H1 (cell line): ENCODE results near the gene DKC1. TPM values are rescaled to one million over a fixed set of nuclear protein-coding genes. Genes with fewer than 3 reads are reported as not detected.

Source experiments
- ASH2L ChIP-seq: fragments of 200-600, 300-600 bp; sonication (generic); IDR thresholded peaks from one replicate; pipeline ENCODE4 v1.7.1; 2017; ENCODE audit warnings: low read length
- BACH1 ChIP-seq: IDR thresholded peaks from 2 replicates; pipeline ENCODE4 v1.6.1; 2012; ENCODE audit warnings: low read length, improper control_type of control experiment
- CBX8 ChIP-seq: fragments of 300-800, 300-1000 bp; sonication (generic); IDR thresholded peaks from 2 replicates; pipeline ENCODE4 v1.7.1; 2016; ENCODE audit warnings: low read depth, low read length, borderline replicate concordance
- E2F6 ChIP-seq: IDR thresholded peaks from 2 replicates; pipeline ENCODE4 v1.6.1; 2012; ENCODE audit warnings: inconsistent platforms
- EP300 ChIP-seq, 2 experiments: IDR thresholded peaks; 1 replicate in 1 of 2; 2 replicates in 1 of 2; pipeline ENCODE4 v1.6.1; 2011 to 2012; ENCODE audit warnings: low read depth in 2 of 2, low read length in 2 of 2, mild to moderate bottlenecking in 2 of 2, borderline replicate concordance in 1 of 2, inconsistent platforms in 1 of 2, moderate library complexity in 1 of 2
- NRF1 ChIP-seq: IDR thresholded peaks from 2 replicates; pipeline ENCODE4 v1.6.1; 2011; ENCODE audit warnings: mild to moderate bottlenecking, low read depth, low read length, improper control_type of control experiment
- polyA plus RNA-seq, 7 experiments: library from polyadenylated mRNA; depleted of rRNA in 3 of 7; stranded (reverse) in 5 of 7; unstranded in 2 of 7; fragments of >200 nt in 5 of 7; fragments of 200-250 nt in 2 of 7; gene quantifications; 1 replicate in 5 of 7; 2 replicates in 1 of 7; 4 replicates in 1 of 7; pipeline versions ENCODE4 v1.2.1 to v1.2.3, GENCODE V29; 2011 to 2013; ENCODE audit warnings: missing spikeins in 2 of 7, mixed read lengths in 2 of 7
- total RNA-seq: library from RNA; stranded (reverse); fragmentation: NEBNext Ultra II Directional; extraction: Animal tissue kit (Norgen Biotek cat#: 25700); gene quantifications from 2 replicates; pipeline ENCODE4 v1.2.1, GENCODE V29; 2021

The DKC1 gene
- total and polyA plus RNA-seq, 2 of the 8 experiments (the other 6 are each of a cell fraction or from before 2014, with no cell fraction given): 65.6 to 143 TPM

GRCh38 chrX:154806837-154807501, 44.3 kb downstream of the DKC1 start (continued):
- TF ChIP-seq EP300 (IDR thresholded peaks at IDR 0.05; ENCODE audit: borderline replicate concordance in 1 of 2, low read depth in 2 of 2, low read length in 2 of 2): no peak
- TF ChIP-seq E2F6: no peak
- no peak for TF ChIP-seq BACH1
- TF ChIP-seq ASH2L: no peak
- TF ChIP-seq NRF1: no peak
- no peak for TF ChIP-seq CBX8
- TF ChIP-seq, all 59 proteins: peak for 0
